GM19328 (cell line): ENCODE measurements around the gene NR3C1.
A peak's percentile ranks its signal among the peaks of the same experiment; 100 is the strongest.

Source experiments
- ATAC-seq: cut with Tn5 transposase; IDR thresholded peaks from one replicate; pipeline ENCODE4 v1.9.1; 2021; ENCODE audit warnings: mild to moderate bottlenecking, moderate library complexity; ENCODE audit not compliant: unreplicated experiment

The NR3C1 gene

GRCh38 chr5:143243103-143243502 is 160.4 kb downstream of the NR3C1 start:
- no peak for ATAC-seq

- ATAC-seq = no peak
Measured at GRCh38 chr5:143241892-143242291, 161.6 kb downstream of the NR3C1 start.

GRCh38 chr5:143239882-143240518 is 163.5 kb downstream of the NR3C1 start:
- no peak for ATAC-seq

GRCh38 chr5:143238620-143239019 is 164.9 kb downstream of the NR3C1 start:
- no peak for ATAC-seq

GRCh38 chr5:143237664-143238063 is 165.8 kb downstream of the NR3C1 start:
- ATAC-seq = no peak

- no peak for ATAC-seq
Measured at GRCh38 chr5:143236682-143237081, 166.8 kb downstream of the NR3C1 start.

- ATAC-seq = no peak
Measured at GRCh38 chr5:143235423-143235822, 168.1 kb downstream of the NR3C1 start.

- ATAC-seq = no peak
Measured at GRCh38 chr5:143234162-143234842, 169.2 kb downstream of the NR3C1 start.

GRCh38 chr5:143233031-143233430 is 170.5 kb downstream of the NR3C1 start:
- no peak for ATAC-seq

- ATAC-seq = no peak
Measured at GRCh38 chr5:143231973-143232812, 171.3 kb downstream of the NR3C1 start.

- ATAC-seq = no peak
Measured at GRCh38 chr5:143231416-143231815, 172.1 kb downstream of the NR3C1 start.

- no peak for ATAC-seq
Measured at GRCh38 chr5:143230676-143230996, 172.8 kb downstream of the NR3C1 start.

- peak; percentile 90 for ATAC-seq
Measured at GRCh38 chr5:143229896-143230675, 173.4 kb downstream of the NR3C1 start.

GRCh38 chr5:143229426-143229895 is 174.0 kb downstream of the NR3C1 start:
- ATAC-seq = peak; percentile 45

- no peak for ATAC-seq
Measured at GRCh38 chr5:143228597-143229293, 174.7 kb downstream of the NR3C1 start.
